LHCN-M2 (cell line): Measurements from ENCODE around the gene CELF5. TPM values are rescaled to one million over a fixed set of nuclear protein-coding genes. Genes with fewer than 3 reads are reported as not detected.

Source experiments
- DNase-seq: peaks from one replicate; pipeline ENCODE4 v3.0.0-alpha.2; 2012; ENCODE audit warnings: low read depth
- total RNA-seq: library from RNA; depleted of rRNA; stranded (reverse); fragments of >200 nt; gene quantifications from 2 replicates; pipeline ENCODE4 v1.2.3, GENCODE V29; 2014

Gene CELF5
- total RNA-seq, 1 experiment from 2014 or later: not detected

DNA sequence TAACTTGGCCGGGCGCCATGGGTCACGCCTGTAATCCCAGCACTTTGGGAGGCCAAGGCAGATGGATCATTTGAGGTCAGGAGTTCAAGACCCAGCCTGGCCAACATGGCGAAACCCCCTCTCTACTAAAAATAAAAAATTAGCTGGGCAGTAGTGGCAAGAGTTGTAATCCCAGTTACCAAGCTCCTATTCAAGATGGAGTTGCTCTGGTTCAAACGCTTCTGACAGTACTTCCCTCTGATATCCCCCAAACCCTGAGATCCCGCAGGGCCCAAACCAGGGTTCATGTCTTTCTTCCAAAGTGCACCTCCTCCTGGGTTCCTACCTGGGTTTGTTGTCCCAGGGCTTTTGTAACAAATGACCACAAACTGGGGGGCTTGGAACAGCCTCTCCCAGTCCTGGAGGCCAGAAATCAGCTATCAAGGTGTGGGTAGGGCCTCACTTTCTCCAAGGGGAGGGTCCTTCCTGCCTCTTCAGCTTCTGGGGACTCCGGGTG, 13.7 kb downstream of the CELF5 start:
- DNase-seq: no peak

- DNase-seq: no peak
Observed at GRCh38 chr19:3239367-3239766, 14.9 kb downstream of the CELF5 start.

DNA sequence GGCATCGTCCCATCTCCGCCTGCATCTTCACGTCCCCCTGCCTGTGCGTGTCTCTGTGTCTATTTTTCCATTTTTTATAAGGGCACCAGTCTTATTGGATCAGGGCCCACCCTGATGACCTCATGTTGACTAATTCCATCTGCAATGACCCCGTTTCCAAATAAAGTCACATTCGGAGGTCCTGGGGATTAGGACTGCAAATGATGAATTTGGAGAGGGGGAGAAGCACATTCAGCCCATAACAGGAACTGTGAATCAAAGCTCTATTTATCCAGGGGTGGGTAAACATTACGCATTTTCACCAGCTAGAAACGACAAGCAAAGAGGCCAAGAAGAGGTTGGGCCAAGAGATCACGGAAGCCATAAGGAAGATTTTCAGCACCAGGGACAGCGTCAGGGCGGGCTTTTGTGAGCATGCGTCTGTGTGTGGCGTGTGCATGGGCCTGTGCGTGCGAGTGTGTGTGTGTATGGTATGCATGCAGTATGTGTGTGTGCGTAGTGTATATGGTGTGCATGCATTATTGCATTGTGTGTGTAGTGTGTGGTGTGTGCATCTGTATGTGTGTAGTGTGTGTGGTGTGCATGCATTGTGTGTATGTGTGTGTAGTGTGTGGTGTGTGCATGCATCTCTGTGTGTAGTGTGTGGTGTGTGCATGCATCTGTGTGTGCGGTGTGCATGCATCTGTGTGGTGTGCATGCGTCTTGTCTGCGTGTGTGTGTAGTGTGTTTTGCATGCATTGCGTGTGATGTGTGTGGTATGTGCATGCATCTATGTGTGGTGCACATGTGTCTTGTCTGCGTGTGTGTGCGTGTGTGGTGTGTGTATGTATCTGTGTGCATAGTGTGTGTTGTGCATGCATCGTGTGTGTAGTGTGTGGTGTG, 19.6 kb downstream of the CELF5 start:
- peak; percentile 36 for DNase-seq

- no peak for DNase-seq
Observed at GRCh38 chr19:3245050-3245449, 20.6 kb downstream of the CELF5 start.

GRCh38 chr19:3248728-3249326, 24.4 kb downstream of the CELF5 start:
- DNase-seq: no peak

DNA sequence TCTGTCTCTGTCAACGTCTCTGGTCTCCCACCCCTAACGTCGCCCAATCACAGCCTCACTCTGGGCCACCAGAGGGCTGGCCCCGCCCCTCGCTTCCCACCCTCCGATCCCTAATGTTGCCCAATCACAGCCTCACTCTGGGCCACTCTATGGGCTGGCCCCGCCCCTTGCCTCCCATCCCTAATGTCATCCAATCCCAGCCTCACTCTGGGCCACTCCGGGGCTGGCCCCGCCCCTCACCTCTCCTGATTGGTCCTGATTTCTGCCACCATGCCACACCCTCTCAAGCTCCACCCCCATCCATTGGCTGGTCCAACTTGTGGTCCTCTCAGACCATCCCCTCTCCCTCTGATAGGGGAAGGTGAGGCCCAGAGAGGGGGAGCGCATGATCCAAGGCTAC, 24.9 kb downstream of the CELF5 start:
- DNase-seq: no peak

DNA sequence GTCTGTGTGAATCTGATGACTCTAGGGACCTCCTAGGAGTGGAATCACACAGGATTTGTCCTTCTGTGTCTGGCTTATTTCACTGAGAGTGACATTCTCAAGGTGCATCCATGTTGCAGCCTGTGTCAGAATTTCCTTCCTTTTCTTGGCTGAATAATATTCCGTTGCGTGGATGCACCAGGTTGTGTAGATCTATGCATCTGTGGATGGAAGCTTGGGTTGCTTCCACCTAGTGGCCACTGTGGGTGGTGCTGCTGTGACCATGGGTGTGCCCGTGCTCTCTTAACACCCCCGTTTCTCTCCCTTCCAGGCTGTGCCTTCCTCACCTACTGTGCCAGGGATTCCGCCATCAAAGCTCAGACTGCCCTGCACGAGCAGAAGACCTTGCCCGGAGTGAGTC, 26.2 kb downstream of the CELF5 start:
- no peak for DNase-seq

- no peak for DNase-seq
Observed at GRCh38 chr19:3251229-3251628, 26.8 kb downstream of the CELF5 start.

DNA sequence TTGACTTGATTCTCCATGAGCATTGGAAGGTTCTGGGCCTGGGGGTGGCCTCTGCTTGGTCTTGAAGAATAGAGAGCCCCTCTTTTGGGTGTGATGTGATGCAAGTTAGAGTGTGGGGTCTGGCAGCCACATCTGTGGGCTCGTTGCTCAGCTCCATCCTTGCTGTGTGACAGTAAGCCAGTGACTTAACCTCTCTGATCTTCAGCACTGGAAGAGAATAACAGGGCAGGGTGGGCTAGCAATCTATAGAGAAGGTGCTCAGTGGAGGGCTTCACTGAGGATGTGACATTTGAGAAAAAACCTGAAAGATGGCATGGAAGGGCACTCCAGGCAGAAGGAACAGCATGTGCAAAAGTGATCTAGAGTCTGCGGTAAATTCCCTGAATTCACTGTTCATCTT, 28.2 kb downstream of the CELF5 start:
- no peak for DNase-seq

DNA sequence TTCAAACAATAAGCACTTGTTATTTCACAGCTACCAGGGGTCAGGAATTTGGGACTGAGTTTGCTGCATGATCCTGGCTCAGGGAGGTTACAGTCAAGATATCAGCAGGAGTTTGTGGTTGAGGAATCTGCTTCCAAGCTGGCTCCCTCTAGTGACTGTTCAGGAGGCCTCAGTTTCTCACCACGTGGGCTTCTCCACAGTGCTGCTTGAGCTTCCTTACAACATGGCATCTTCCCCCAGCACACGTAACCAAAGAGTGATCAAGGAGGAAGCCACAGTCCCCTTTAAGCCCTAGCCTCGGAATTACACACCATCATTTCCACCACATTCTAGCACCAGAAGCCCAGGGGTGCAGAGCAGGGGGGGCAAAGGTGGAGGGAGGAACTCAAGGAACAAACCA, 28.8 kb downstream of the CELF5 start:
- no peak for DNase-seq

- no peak for DNase-seq
Observed at GRCh38 chr19:3254520-3254919, 30.1 kb downstream of the CELF5 start.

DNA sequence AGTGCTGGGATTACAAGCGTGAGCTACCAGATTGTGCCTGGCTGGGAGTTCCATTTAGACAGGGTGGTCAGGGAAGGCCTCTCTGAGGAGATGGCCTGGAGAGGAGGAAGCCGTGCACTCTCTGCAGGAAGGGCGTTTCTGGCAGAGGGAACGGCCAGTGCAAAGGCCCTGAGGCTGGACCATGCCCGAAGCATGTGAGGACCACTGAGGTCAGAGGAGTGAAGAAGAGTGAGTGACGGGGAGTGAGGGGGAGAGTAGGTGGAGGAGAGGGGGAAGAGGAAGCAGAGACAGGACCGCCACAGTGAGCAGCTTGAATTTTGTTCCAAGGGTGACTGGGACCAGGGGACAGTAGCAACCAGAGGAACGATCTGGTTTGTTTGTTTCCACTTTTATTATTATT, 32.6 kb downstream of the CELF5 start:
- no peak for DNase-seq

- DNase-seq: no peak
Observed at GRCh38 chr19:3262362-3262761, 37.9 kb downstream of the CELF5 start.

DNA sequence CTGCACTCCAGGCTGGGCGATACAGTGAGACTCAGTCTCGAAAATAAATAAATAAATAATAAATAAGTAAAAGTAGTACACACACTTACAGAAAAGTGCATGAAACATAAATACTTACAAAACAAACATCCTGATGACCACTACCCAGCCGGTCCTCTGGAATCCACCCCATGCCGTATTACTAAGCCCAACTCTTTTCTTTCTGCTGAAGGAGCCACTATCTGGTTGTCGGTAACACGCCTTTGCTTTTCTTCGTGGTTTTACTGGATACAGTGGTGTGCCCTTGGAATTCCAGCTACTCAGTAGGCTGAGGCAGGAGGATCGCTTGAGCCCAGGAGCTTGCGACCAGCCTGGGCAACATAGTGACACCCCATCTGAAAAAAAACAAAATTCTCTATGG, 39.4 kb downstream of the CELF5 start:
- no peak for DNase-seq

- DNase-seq: no peak
Observed at GRCh38 chr19:3265432-3265831, 41.0 kb downstream of the CELF5 start.

GRCh38 chr19:3266092-3266693, 41.7 kb downstream of the CELF5 start:
- DNase-seq: no peak

DNA sequence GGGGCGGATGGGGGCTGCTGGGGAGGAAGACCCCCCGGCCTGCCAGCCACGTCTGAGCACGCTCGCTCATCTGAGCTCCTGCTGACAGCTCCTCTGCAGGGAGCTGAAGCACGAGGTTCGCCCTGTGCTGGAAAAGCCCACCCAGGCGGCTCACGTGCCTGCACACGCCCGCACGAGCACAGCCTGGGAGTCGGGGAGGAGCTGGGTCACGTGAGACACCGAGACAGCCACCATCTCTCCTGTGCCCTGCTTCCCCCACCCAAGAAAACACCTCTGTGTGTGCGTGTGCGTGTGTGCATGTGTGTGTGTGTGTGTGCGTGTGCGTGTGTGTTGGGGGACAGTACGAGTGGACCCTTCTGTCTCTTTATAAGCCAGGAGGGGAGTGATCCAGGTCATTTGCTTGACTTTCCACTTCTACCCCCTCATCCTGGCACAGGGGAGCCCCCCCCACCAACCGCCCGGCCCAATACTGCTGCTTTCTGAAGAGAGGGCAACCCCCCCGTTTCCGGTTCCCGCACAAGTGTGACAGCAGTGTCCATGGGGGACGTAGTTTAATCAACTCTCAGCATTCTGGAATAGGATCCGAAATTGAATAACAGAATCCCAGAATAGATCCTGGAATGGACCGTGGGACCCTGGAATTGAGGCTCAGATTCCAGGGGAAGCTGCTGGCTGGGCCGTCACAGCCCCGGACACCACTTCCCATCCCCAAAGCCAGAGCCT, 42.5 kb downstream of the CELF5 start:
- no peak for DNase-seq

GRCh38 chr19:3268326-3268725, 43.9 kb downstream of the CELF5 start:
- no peak for DNase-seq

DNA sequence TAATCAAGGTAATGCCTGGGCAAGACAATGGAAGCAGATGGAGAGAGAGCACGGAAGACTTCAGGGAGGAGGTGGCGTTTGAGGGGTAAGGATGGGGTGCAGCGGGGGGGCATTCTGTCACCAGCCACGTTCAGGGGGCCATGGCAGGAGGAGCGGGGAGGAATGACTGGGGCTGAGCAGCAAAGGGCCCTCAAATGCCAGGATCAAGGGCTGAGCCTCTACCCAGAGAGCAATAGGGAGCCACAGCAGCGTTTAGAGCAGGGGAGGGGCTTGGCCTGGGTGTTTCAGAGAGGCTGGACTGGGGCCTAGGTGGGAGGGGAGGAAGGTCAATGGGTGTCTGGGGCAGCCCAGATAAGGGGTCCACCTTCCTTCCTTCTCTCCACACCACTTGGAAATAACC, 44.3 kb downstream of the CELF5 start:
- no peak for DNase-seq

- DNase-seq: no peak
Observed at GRCh38 chr19:3269916-3270671, 45.6 kb downstream of the CELF5 start.

DNA sequence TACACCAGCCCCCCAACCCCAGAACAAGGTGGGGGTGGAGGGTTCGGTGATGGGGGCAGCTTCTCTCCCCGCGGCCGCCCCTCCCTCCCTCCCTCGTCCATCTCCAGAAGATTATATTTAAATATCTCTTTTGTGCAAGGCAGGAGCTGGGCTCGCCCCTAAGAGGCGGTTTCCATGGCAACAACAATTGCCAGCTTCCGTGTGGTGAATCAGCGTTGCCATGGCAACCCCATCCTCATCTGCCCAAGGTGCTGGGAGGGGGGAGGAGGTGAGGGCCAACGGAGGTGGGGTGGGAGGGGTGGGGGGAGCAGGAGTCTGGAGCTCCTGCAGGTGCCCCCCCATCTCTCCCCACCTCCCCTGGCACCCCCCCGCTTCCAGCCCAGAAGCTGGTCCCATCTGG, 46.4 kb downstream of the CELF5 start:
- peak; percentile 62 for DNase-seq
